ELF-1 (cell line): ENCODE data around the gene CACNB1.
"Not testable (repeated sequence)": the region's sequence is repeated elsewhere in the genome, so short reads cannot be mapped to it uniquely, and the experiment has no call there.

Source experiments
- DNase-seq: peaks from one replicate; pipeline ENCODE4 v3.0.0-alpha.2; 2016; ENCODE audit warnings: low read depth, low spot score

The CACNB1 gene

GRCh38 chr17:39151943-39152818, 45.3 kb downstream of the CACNB1 start:
- peak; percentile 30 for DNase-seq

DNA sequence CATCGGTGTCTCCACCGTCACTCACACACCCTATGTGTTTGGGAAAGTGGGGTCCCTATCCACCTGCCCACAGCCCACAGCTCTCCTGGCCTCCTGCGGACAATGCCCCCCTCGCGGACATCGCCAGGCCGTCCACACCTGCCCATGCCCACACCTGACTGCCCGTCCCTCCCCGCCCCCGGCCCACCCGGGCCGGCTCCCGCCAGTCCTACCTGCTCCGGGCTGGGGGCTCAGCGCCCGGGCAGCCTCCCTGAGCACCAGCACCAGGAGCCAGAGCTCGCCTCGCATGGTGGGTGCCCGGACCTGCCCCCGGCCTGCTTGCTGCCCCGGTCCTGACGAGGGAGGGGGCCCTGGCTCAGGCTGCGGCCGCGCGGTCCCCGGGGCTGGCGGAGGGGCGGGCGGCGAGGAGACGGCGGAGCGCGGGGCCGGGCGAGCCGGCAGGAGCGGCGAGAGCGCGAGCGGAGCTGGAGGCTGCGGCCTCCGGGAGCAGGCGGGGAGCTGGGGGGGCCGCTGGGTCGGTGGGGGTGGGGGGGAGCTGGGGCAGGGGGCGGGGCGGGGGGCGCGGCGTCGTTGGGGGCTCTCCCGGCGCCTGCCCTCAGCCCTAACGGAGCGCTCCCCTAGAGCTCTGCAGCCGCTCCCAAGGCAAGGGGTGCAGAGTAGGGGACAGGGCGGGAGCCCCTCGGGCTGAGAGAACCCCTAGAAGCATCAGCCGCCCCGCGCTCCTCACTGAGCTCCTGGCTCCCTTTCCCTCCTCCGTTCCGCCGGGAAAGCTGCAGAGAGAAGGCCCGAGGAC, 46.1 kb downstream of the CACNB1 start, which contains the start of gene PLXDC1:
PLXDC1 (minus strand) TSS at position 488 of the 793 bp plus-strand sequence; CDS start at position 288, 200 bp downstream.
- DNase-seq, result no peak

DNA sequence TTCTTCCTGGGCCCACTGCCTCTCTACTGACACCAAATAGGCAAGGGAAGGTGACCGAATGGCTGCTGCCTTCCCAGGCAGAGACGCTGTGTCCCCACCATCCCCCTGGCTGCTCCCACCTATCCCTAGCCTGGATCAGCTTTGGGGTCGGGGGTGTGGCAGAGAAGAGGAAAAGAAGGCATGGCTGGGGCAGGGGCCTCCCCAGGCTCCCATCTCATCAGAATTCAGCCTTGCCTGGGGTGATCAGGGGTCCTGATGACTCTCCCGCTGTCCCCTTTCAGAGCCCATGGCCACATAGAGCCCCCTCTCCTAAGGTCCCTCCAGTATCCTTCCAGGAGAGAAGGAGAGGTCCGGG, 46.7 kb downstream of the CACNB1 start:
- DNase-seq, result no peak

DNA sequence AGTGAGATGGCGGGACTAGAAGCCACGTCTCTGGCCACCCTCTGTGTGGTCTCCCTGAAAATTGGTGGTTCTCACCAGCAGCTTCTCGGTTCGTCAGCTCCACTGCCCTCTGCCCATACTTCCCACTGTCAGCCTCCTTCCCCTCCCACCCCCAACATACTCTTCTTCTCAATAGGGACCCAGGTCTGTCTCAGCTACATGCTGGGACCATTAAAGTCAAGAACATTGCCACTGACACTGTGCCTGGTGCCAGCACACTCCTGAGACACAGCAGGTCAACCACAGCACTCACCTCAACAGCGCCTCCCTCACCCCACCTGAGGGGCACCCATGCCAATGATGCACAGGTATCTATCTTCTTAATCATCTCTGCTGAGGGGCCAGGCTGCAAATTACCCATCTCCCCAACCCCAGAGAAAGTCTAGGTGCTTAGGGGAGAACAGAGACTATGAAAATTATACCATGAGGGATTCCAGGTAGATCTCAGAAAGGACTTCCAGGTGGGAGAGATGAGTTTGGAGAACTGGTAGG, 47.3 kb downstream of the CACNB1 start:
- no peak for DNase-seq

DNA sequence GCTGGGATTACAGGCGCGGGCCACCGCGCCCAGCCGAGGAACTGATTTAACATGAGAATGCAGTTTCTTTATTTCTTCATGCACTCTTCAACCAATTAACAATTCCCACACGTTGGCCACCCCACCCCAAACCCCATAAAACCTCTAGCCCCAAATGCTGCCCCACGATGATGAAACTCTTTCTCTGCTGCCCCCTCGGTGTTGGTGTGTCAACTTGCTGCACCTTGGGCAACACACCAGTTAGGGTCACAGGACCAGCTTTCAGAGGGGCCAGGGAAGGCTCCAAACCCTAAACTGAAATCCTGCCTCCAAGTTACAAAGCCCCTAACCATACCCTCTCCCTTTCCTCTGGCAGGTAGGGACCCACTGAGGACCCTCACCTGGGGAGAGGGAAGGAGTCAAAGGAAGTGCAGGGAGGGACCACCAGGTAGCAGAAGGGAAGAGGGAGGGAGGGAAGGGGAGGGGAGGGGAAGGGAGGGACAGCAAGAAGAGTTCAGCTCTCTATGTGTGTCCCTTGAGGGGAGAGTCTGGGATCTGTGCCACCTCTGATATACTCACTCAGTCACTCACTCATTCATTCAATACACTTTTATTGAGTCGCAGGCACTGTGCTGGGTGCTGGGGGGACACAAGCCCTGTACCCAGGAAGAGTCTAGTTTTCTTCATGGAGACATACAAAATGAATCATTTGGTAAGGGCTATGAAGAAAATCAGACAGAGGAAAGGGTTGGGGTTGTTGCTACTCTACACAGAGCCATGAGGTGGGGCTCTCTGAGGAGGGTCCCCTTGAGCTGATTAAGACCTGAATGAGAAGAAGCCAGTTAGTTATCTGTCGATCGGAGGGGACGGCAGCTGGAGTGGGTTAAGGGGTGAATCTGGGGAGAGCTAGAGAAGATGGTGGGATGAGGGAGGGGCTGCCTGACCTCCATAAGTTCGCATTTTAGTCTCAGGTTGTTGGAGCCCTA, 50.0 kb downstream of the CACNB1 start:
- DNase-seq, result no peak

- DNase-seq, result no peak
These were observed 51.2 kb downstream of the CACNB1 start for GRCh38 chr17:39146273-39146672.

DNA sequence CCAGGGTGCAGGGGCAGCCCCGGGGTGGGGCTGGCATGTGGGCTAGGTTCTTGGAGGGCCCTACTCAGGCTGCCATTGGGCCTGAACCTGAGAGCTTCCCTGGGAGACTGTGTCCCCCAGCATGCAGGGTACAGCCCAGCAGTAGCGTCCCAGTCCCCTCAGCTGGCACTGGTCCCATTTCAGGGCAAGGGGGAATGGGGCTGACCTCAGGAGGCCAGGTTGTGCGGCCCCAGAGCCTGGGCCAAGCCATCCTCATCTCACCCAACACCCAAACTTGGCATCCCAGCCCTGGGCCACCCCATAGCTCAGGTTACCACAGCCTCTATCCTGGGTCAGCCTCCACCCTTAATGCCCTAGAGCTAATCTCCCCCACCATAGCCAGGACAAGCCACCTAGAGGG, 52.3 kb downstream of the CACNB1 start:
- DNase-seq, result no peak

DNA sequence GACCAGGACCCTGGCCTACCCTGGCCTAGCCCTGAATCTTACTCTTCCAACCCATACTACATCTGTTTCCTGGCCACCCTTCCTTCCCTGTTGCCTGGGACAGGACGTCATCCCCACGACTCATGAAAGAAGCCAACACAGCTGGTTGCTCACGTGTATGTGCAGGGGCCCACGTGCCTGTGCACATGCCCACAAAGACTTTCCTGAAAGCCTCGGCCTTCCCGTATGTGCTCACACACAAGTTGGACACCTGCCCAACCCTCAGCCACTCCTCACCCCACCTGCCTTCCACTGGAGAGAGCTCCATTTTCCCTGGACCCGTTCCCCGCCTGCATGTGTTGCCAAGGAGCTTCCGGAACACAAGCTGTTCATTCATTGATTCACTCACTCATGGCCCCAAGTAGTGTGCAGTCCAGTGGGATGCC, 53.0 kb downstream of the CACNB1 start:
- no peak for DNase-seq

- DNase-seq, result no peak
These were observed 53.8 kb downstream of the CACNB1 start for GRCh38 chr17:39143552-39144093.

GRCh38 chr17:39141915-39142664, 55.4 kb downstream of the CACNB1 start:
- no peak for DNase-seq

- no peak for DNase-seq
These were observed 56.2 kb downstream of the CACNB1 start for GRCh38 chr17:39141294-39141693.

DNA sequence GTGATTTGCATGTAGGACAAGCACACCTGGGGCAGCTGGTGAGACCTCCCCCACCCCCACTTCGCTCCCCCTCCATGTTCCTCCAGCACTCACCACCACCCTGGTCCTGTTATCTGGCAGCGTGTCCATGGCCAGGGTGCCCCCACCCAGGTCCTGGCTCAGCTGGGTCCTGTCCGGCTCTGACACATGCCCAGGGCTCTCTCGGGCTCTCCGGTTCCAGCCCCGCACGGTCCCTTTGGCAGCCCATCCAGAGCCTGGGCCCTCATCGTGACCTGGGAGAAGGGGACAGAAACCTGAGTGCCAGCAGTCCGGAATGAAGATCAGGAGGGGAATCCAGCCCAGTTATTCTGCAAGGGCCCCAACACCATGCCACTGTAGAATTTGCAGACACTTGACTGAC, 57.9 kb downstream of the CACNB1 start:
- no peak for DNase-seq

DNA sequence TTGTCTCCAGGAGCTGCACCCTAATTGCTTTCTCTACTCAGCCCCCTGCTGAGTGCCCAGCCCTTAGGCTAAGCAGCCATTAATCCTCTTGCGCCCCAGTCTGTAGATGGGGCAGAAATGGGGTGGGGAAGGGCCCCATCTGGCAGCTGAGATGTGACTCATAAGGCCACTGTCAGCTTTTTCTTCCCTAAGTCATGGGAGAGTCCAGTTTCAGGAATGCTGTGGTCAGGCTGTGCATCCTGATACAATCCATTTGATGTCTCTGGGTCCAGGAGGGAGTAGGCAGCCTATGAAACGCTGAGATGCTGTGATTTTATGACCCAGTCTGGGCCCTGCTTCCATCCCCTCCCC, 58.3 kb downstream of the CACNB1 start:
- DNase-seq, result no peak

DNA sequence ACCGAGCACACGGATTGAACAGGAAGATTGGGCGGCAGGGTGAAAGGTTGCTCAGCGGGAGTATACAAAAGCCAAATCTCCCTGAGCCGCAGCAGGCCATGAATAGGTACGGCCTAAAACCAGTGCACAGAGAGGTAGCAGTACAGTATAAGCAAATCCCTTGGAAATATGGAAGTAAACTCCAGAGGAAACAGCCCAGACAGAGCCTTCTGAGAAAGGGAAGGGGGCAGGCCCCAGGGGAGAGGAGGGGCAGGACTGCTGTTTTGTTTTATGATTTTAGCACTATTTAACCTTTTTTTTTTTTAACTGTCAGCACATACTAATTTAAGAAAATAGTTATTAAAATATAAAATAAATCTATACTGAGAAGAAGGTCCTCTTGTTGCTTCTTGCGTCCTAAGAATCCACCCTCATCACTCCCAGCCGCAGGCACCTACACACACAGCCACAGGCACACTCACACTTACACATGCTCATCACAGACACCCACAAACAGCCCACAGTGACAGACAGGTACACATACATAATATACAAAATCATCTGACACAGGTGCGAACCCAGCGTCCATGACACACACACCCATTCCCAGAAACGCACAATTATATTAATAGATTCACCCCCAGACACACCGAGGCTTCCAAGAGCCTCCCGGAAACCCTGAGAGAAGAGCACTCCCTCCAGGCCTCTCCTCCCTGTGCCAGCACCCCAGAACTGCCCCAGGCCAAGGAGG, 58.9 kb downstream of the CACNB1 start:
- no peak for DNase-seq

DNA sequence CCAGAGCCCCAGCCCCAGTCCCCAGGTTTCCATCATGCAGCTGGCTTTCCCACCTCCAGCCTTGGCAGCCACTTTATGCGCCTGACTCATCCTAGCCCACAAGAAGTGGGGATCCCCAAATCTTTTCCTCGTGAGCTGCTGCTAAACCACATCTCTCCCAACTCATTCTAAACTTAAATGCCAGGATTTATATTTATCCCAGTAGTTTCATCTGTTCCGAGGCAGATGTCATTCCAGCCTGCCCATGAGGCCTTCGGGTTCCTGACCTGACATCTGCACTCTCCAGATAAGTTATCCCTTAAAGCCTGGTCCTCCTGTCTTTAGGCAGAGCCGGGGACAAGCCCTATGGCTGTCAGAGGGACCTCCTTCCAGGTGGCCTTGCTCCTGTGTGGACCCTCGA, 62.6 kb downstream of the CACNB1 start:
- no peak for DNase-seq

DNA sequence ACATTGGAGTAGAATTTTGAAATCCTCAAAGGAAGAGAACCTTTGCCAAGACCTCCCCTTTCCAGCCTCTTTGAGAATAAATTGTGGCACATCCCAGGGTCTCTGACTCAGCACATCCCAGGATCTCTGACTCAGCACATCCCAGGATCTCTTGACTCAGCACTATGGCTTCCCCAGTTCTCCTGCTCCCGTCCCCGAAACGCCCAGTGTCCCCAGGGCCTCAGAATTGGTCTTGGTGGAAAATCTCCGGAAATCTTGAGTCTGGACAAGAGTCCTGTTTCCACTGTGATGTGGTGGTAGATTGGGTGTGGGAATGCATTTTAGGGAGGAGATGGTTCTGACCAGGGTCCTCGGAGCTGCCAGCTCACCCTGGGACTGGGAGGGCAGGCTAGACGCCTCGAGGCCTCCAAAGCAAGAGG, 65.3 kb downstream of the CACNB1 start:
- peak; percentile 58 for DNase-seq

DNA sequence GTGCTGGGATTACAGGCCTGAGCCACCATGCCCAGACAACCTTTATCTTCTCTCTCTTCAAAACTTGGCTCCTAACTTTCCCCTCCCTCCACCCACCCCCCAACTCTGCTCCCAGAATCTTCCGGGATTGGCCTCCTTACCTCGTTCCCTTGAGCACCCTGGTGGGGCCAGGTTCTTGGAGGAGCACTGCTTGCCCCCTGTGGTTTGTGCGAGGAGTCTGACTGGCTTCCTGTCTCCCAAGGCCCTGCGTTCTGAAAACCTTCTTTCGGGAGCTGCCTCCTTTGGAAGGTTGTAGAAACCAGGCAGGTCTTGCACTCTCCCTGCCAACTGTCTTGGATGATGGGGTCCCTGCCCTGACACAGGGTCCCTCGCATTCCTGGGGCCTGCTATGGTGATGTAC, 65.9 kb downstream of the CACNB1 start:
- DNase-seq, result no peak

- DNase-seq, result no peak
These were observed 67.3 kb downstream of the CACNB1 start for GRCh38 chr17:39130205-39130604.

DNA sequence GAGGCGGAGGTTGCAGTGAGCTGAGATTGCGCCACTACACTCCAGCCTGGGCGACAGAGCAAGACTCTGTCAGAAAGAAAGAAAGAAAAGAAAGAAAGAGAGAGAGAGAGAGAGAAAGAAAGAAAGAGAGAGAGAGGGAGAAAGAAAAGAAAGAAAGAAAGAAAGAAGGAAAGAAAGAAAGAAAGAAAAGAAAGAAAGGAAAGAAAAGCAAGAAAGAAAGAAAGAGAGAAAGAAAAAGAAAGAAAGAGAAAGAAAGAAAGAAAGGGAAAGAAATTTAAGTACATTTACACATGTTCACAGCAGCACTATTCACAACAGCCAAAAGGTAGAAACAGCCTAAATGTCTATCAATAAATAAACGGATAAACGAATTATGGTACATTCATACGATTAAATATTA, 67.9 kb downstream of the CACNB1 start:
- DNase-seq, result not testable (repeated sequence)

DNA sequence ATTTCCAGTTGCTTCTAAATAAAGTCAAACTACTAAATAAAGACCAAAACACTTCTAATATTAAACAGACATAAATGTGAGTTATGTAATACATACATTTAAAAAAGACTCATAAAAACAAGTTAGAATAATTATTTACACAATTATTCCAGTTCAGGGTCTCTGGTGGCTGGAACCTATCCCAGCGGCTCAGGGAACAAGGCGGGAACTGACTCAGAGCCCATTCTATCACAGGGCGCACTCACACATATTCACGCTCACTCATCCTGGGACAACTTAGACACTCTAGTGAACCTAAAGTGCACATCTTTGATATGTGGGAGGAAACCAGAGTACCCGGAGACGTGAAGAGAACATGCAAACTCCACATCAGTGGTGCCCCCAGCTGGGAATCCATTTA, 71.0 kb downstream of the CACNB1 start:
- DNase-seq, result no peak
